DOHH2 (cell line): ENCODE results near the gene PNPLA5.

Experiments
- EZH2phosphoT487 ChIP-seq: fragments of 200-600 bp; sonication (generic); IDR thresholded peaks from 2 replicates; pipeline ENCODE4 v1.6.1; 2017; ENCODE audit warnings: borderline replicate concordance, mild to moderate bottlenecking, antibody characterized with exemption, low read length, moderate library complexity, mixed read lengths
- TF ChIP-seq, protein P1 (sequence below): fragments of 200-600 bp; sonication (generic); IDR thresholded peaks from one replicate; pipeline ENCODE4 v1.5.1; 2014; ENCODE audit warnings: antibody characterized with exemption, mild to moderate bottlenecking, low read depth, low read length; ENCODE audit not compliant: poor library complexity, severe bottlenecking

DNA sequence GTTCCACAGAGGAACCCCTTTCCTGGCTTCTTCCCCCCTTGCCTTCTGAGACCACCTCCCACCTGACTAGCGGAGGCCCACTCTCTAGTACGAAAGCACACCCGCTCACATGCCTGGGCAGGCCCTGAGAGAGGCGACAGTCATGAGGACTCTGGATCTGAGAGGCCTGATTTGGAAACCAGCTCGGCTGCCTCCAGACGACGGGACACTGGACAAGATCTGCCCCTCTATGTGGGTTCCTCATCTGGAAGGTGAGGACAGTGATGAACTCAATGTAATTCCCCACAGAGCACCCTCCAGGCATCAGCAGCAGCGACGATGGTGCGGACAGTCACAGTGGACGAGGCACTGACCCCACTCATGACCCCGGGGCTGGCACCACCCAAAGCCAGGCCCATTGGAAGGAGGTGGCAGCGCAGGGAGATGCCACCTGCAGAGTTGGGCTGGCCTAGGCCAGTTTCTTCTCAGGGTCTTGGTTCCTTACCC is 37.0 kb downstream of the PNPLA5 start:
- TF ChIP-seq, protein P1, sequence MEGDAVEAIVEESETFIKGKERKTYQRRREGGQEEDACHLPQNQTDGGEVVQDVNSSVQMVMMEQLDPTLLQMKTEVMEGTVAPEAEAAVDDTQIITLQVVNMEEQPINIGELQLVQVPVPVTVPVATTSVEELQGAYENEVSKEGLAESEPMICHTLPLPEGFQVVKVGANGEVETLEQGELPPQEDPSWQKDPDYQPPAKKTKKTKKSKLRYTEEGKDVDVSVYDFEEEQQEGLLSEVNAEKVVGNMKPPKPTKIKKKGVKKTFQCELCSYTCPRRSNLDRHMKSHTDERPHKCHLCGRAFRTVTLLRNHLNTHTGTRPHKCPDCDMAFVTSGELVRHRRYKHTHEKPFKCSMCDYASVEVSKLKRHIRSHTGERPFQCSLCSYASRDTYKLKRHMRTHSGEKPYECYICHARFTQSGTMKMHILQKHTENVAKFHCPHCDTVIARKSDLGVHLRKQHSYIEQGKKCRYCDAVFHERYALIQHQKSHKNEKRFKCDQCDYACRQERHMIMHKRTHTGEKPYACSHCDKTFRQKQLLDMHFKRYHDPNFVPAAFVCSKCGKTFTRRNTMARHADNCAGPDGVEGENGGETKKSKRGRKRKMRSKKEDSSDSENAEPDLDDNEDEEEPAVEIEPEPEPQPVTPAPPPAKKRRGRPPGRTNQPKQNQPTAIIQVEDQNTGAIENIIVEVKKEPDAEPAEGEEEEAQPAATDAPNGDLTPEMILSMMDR = no peak
- TF ChIP-seq EZH2phosphoT487 = no peak
